Activated CD8-positive, alpha-beta memory T cell treated with anti-CD3 and anti-CD28 coated beads for 48 hours (primary cell): Measurements from ENCODE around the gene ZNF445.
"Not testable (repeated sequence)": the region's sequence is repeated elsewhere in the genome, so short reads cannot be mapped to it uniquely, and the experiment has no call there.

Experiments used
- DNase-seq, 3 experiments: peaks; one replicate each; pipeline ENCODE4 v3.0.0-alpha.2; 2020; ENCODE audit warnings: low read depth in 2 of 3, low spot score in 2 of 3

Gene ZNF445

DNA sequence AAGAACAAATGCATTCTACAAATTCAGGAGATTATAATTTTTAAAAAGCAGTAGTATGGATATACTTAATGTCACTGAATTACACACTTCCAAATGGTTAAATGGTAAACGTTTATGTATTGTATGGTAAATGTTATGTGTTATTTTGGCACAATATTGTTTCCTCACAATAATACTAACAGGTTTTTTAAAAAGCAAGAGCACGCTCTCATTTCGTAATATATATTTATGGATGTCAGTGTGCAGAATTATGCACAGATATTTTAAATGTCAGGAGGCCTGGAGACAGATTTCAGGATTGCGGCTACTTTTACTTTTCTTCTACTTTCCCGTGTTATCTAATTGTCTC lies 533 bp downstream of the ZNF445 start:
- no peak for DNase-seq

- DNase-seq: no peak
Measured at GRCh38 chr3:44476181-44476611, 1.3 kb downstream of the ZNF445 start.

DNA sequence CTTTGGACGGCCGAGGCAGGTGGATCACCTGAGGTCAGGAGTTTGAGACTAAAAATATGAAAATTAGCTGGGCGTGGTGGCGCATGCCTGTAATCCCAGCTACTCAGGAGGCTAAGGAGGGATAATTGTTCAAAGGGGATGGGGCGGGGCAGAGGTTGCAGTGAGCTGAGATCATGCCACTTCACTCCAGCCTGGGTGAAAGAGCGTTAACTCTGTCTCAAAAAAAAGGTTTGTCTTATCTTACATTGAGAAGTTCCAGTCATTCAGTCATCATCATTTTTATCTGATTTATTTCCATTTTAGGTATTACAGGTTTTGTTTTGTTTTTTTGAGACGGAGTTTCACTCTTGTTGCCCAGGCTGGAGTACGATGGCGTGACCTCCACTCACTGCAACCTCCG lies 2.6 kb downstream of the ZNF445 start:
- DNase-seq: not testable (repeated sequence)

- DNase-seq: no peak
Measured at GRCh38 chr3:44470430-44470829, 7.0 kb downstream of the ZNF445 start.

- no peak for DNase-seq
Measured at GRCh38 chr3:44469914-44470313, 7.6 kb downstream of the ZNF445 start.

DNA sequence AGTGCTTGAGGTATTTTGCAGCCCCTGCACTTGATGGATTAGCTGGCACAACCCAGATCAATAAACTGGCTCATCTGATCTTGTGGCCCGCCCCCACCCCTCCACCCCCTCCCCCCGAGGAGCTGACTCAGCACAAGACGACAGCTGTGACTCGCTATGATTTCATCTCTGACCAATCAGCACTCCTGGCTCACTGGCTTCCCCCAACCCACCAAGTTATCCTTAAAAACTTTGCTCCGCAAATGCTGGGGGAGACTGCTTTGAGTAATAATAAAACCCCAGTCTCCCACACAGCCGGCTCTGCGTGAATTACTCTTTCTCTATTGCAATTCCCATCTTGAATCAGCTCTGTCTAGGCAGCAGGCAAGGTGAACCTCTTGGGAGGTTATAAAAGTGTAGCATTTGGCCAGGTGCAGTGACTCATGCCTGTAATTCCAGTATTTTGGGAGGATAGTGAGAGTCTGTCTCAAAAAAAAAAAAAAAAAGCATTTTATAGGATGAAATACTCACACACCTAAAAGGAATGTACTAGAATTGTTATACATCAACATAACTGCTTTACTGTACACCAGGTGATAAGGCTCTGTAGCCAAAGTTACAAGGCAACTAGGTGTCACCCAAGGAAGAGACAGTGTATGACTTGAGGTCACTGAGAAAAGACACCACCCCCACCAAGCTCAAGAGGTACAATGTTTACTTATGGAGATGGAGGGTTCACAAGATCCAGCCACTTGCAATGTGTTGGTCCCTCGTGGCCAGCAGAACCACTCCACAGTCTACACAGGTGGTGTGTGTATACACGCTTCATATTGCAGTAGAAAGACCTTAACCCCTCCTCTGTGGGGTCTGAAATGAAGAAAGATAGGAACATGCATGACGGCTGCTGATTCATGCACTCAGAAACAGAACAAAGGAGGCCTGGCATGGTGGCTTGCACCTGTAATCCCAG lies 8.6 kb downstream of the ZNF445 start:
- DNase-seq: peak in 1 of 3 experiments; percentile 11

DNA sequence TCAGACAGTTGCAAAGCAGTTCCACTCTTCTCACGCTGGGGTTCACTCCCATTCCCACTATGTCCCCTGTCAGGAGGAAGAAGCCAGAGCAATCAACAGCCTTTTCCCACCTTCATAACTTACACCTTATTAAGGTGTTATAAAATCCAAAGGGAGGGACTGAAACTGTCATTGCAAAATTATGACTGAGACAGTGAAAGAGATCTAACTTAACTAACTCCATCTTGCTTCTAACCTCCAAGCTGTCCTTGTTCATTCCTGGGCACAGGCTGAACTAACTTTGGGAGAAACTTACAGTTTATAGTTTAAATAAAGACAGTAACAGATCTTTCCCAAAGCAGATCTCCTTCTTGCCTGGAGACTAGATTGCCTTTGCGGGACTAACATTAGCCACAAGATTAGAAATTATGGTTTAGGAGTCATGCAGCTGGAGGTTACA lies 9.4 kb downstream of the ZNF445 start:
- not testable (repeated sequence) for DNase-seq

- no peak for DNase-seq
Measured at GRCh38 chr3:44467241-44467640, 10.2 kb downstream of the ZNF445 start.

GRCh38 chr3:44464920-44465319 lies 12.6 kb downstream of the ZNF445 start:
- DNase-seq: not testable (repeated sequence)

GRCh38 chr3:44464509-44464908 lies 13.0 kb downstream of the ZNF445 start:
- no peak for DNase-seq

- not testable (repeated sequence) for DNase-seq
Measured at GRCh38 chr3:44460050-44460449, 17.4 kb downstream of the ZNF445 start.

- DNase-seq: no peak
Measured at GRCh38 chr3:44455318-44455717, 22.2 kb downstream of the ZNF445 start.

DNA sequence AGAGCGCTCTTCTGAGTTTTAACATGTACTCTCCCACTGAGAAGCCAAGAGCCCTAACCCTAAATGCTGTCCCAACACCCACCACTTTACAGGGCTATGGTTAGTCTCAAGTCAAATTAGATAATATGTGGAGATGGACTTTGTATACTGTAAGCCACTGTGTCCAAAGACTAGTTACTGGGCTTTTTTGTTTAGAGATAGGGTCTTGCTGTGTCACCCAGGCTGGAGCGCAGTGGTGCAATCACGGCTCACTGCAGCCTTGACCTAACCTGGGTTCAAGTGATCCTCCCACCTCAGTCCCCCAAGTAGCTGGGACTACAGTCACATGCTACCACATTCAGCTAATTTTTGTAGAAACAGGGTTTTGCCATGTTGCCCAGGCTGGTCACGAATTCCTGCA lies 23.2 kb downstream of the ZNF445 start:
- no peak for DNase-seq

DNA sequence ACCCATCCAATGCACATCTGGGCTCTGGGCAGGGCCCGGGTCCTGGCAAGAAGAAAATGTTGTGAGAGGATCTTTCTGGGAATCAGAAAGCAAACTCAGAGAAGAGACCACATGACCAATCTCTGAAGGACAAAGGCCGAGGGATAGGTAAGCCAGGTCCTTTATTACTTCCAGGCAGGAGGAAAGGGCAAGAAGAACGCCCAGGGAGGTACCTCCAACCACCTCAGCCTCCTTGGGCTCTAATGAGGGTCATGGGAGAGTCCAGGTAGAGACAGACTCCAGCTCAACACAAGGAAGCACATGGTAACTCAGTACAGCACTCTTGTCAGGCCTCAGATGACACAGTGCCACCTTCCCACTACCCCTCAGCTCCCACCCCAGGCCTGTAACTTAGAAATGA lies 26.0 kb downstream of the ZNF445 start:
- no peak for DNase-seq

GRCh38 chr3:44446929-44447328 lies 30.5 kb downstream of the ZNF445 start:
- no peak for DNase-seq

- DNase-seq: no peak
Measured at GRCh38 chr3:44445786-44446185, 31.7 kb downstream of the ZNF445 start.

- DNase-seq: no peak
Measured at GRCh38 chr3:44444896-44445691, 32.4 kb downstream of the ZNF445 start.

DNA sequence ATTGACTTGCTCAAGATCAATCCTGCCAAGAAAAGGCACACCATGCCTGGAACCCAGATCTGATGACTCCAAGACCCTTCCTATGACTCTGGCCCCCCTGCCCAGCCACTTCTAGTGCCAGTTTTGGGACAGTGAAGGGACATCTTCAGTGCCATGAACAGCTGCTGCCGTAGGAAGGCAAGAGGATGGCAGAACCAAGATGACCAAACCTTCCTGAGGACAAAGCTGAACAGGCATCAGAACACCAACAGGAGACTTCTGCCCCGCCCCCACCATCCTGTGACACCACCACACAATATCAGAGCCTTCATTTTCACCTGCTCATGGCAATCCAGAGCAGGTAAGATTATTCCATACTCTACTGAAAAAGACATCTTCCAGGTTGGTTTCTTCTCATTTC lies 33.0 kb downstream of the ZNF445 start:
- no peak for DNase-seq

GRCh38 chr3:44442596-44443309 lies 34.7 kb downstream of the ZNF445 start:
- no peak for DNase-seq

GRCh38 chr3:44439499-44440295 lies 37.8 kb downstream of the ZNF445 start:
- peak; percentile 19 to 48 (median 27) for DNase-seq

GRCh38 chr3:44437800-44438199 lies 39.7 kb downstream of the ZNF445 start:
- no peak for DNase-seq
